IMR-90 (cell line): ENCODE measurements around the gene PRKAR1B. TPM values are rescaled to one million over a fixed set of nuclear protein-coding genes. Genes with fewer than 3 reads are reported as not detected.

Experiments
- ATAC-seq: fragments of 200-7000 bp; cut with Tn5 transposase; 2 replicates; pipeline ENCODE4 v1.9.1; 2020; ENCODE audit warnings: low read depth, mild to moderate bottlenecking, moderate library complexity
- BruUV-seq: library from RNA; stranded (reverse); fragments of 400-500 nt; replicated peaks from 2 replicates; lab custom pipeline; 2021; lab: Mats Ljungman, UMichigan
- CTCF ChIA-PET: fragments of 300-600 bp; formaldehyde crosslinking; extraction: SDS; loops from one replicate; lab custom pipeline; 2021; ENCODE audit warnings: antibody characterized with exemption; lab: Yijun Ruan, JAX
- POLR2A ChIA-PET: fragments of 300-600 bp; sonication (Branson Sonifier 250); formaldehyde crosslinking; loops from one replicate; lab custom pipeline; 2022; ENCODE audit warnings: antibody characterized with exemption; ENCODE audit not compliant: unreplicated experiment; lab: Charles Lee
- DNase-seq: peaks from one replicate; pipeline ENCODE4 v3.0.0; 2013
- H2AFZ ChIP-seq: replicated peaks from 2 replicates; pipeline ENCODE3; 2013; ENCODE audit warnings: low read length, mild to moderate bottlenecking; ENCODE audit not compliant: poor library complexity
- H2AK5ac ChIP-seq: 2 replicates; pipeline ENCODE4 v1.6.1; 2013; ENCODE audit warnings: low read depth, low read length, inconsistent platforms
- H2AK9ac ChIP-seq: replicated peaks from 2 replicates; pipeline ENCODE3; 2013; ENCODE audit warnings: mild to moderate bottlenecking, low read depth, low read length, moderate library complexity; ENCODE audit not compliant: poor library complexity
- H2BK120ac ChIP-seq: 2 replicates; pipeline ENCODE4 v1.6.1; 2013; ENCODE audit warnings: low read depth, low read length, inconsistent platforms
- H2BK15ac ChIP-seq: 3 replicates; pipeline ENCODE4 v1.6.1; 2013; ENCODE audit warnings: low read depth, low read length, inconsistent platforms
- H2BK20ac ChIP-seq: 2 replicates; pipeline ENCODE4 v1.6.1; 2013; ENCODE audit warnings: low read depth, mild to moderate bottlenecking, inconsistent platforms, low read length, moderate library complexity
- H2BK5ac ChIP-seq: 2 replicates; pipeline ENCODE4 v1.6.1; 2013; ENCODE audit warnings: mild to moderate bottlenecking, low read depth, low read length, inconsistent platforms; ENCODE audit not compliant: poor library complexity, severe bottlenecking
- H3K14ac ChIP-seq: replicated peaks from 2 replicates; pipeline ENCODE4 v1.6.1; 2013; ENCODE audit warnings: low read depth, low read length, inconsistent platforms
- H3K18ac ChIP-seq: 2 replicates; pipeline ENCODE4 v1.6.1; 2013; ENCODE audit warnings: low read depth, low read length, control low read depth
- H3K23ac ChIP-seq: 2 replicates; pipeline ENCODE4 v1.6.1; 2013; ENCODE audit warnings: low read depth, low read length, inconsistent platforms
- H3K27ac ChIP-seq: 2 replicates; pipeline ENCODE4 v1.5.1; 2013; ENCODE audit warnings: mild to moderate bottlenecking, control low read depth, low read length; ENCODE audit not compliant: insufficient read depth
- H3K27me3 ChIP-seq: 2 replicates; pipeline ENCODE4 v1.6.1; 2013; ENCODE audit warnings: low read length; ENCODE audit not compliant: control insufficient read depth, insufficient read depth
- H3K36me3 ChIP-seq: 2 replicates; pipeline ENCODE4 v1.6.1; 2013; ENCODE audit warnings: low read length, mixed read lengths; ENCODE audit not compliant: control insufficient read depth, insufficient read depth
- H3K4ac ChIP-seq: 2 replicates; pipeline ENCODE4 v1.6.1; 2013; ENCODE audit warnings: low read depth, low read length, inconsistent platforms
- H3K4me1 ChIP-seq: 2 replicates; pipeline ENCODE4 v1.6.1; 2013; ENCODE audit warnings: low read length, mixed read lengths; ENCODE audit not compliant: control insufficient read depth, insufficient read depth
- H3K4me2 ChIP-seq: 2 replicates; pipeline ENCODE4 v1.6.1; 2013; ENCODE audit warnings: low read depth, mild to moderate bottlenecking, control low read depth, low read length, moderate library complexity
- H3K4me3 ChIP-seq: 2 replicates; pipeline ENCODE4 v1.5.1; 2013; ENCODE audit warnings: low read depth, mild to moderate bottlenecking, control low read depth, low read length, moderate library complexity; ENCODE audit not compliant: insufficient read depth
- H3K56ac ChIP-seq: 2 replicates; pipeline ENCODE4 v1.6.1; 2013; ENCODE audit warnings: low read length, inconsistent platforms; ENCODE audit not compliant: insufficient read depth; ENCODE audit errors: extremely low read depth
- H3K79me1 ChIP-seq, 2 experiments: 2 replicates each; pipeline ENCODE4 v1.6.1; 2013; ENCODE audit warnings: low read length in 2 of 2, inconsistent platforms in 1 of 2, low read depth in 1 of 2
- H3K9ac ChIP-seq: 2 replicates; pipeline ENCODE4 v1.6.1; 2013; ENCODE audit warnings: low read depth, low read length, control low read depth
- H3K9me1 ChIP-seq: 2 replicates; pipeline ENCODE4 v1.6.1; 2013; ENCODE audit warnings: low read length, inconsistent platforms; ENCODE audit not compliant: insufficient read depth
- H3K9me3 ChIP-seq: 2 replicates; pipeline ENCODE4 v1.6.1; 2013; ENCODE audit warnings: low read length; ENCODE audit not compliant: control insufficient read depth, insufficient read depth
- H4K20me1 ChIP-seq: 2 replicates; pipeline ENCODE4 v1.6.1; 2013; ENCODE audit warnings: low read length, inconsistent platforms; ENCODE audit not compliant: insufficient read depth
- H4K5ac ChIP-seq: 2 replicates; pipeline ENCODE4 v1.6.1; 2013; ENCODE audit warnings: mild to moderate bottlenecking, low read depth, low read length, control low read depth
- H4K8ac ChIP-seq, 2 experiments: 2 replicates each; pipeline ENCODE4 v1.6.1; 2013; ENCODE audit warnings: low read depth in 2 of 2, low read length in 2 of 2, control low read depth in 1 of 2, inconsistent platforms in 1 of 2
- H4K91ac ChIP-seq: 2 replicates; pipeline ENCODE4 v1.6.1; 2013; ENCODE audit warnings: low read depth, low read length, inconsistent platforms; ENCODE audit not compliant: insufficient read depth
- BHLHE40 ChIP-seq: fragments of 150-350 bp; IDR thresholded peaks from 2 replicates; pipeline ENCODE4 v1.6.1; 2016; ENCODE audit warnings: mild to moderate bottlenecking, low read depth, low read length
- CEBPB ChIP-seq: IDR thresholded peaks from 2 replicates; pipeline ENCODE4 v1.6.1; 2012; ENCODE audit warnings: low read depth, low read length, improper control_type of control experiment
- CHD1 ChIP-seq: IDR thresholded peaks from 2 replicates; pipeline ENCODE4 v1.6.1; 2012; ENCODE audit warnings: low read depth, low read length, improper control_type of control experiment
- CTCF ChIP-seq: conservative IDR thresholded peaks from 2 replicates; pipeline ENCODE4 v1.5.1; 2012; ENCODE audit warnings: mild to moderate bottlenecking, low read depth, low read length, improper control_type of control experiment
- FOS ChIP-seq: fragments of 150-350 bp; IDR thresholded peaks from 2 replicates; pipeline ENCODE4 v1.6.1; 2016; ENCODE audit warnings: low read depth, low read length
- MAFK ChIP-seq: IDR thresholded peaks from 2 replicates; pipeline ENCODE4 v1.6.1; 2012; ENCODE audit warnings: low read depth, low read length, improper control_type of control experiment
- MAZ ChIP-seq: IDR thresholded peaks from 2 replicates; pipeline ENCODE4 v1.6.1; 2012; ENCODE audit warnings: low read depth, mild to moderate bottlenecking, low read length, improper control_type of control experiment, moderate library complexity, borderline replicate concordance
- MXI1 ChIP-seq: IDR thresholded peaks from 2 replicates; pipeline ENCODE4 v1.6.1; 2012; ENCODE audit warnings: low read depth, mild to moderate bottlenecking, low read length, moderate library complexity, borderline replicate concordance
- NFE2L2 ChIP-seq: fragments of 150-350 bp; IDR thresholded peaks from 2 replicates; pipeline ENCODE4 v1.6.1; 2016; ENCODE audit warnings: low read depth, mild to moderate bottlenecking, low read length
- RFX5 ChIP-seq: IDR thresholded peaks from 2 replicates; pipeline ENCODE4 v1.8.0; 2012; ENCODE audit warnings: low read depth, mild to moderate bottlenecking, low read length, moderate library complexity
- SMC3 ChIP-seq: fragments of 150-350 bp; IDR thresholded peaks from 2 replicates; pipeline ENCODE4 v1.6.1; 2016; ENCODE audit warnings: low read depth, mild to moderate bottlenecking, antibody characterized with exemption, low read length, moderate library complexity
- WGBS, 2 experiments: methylation state at CpG; one replicate each; pipeline versions ENCODE4 v1.1.5 to v1.1.7; 2013; ENCODE audit warnings: missing lambda C conversion rate in 2 of 2; ENCODE audit not compliant: insufficient read length in 1 of 2; ENCODE audit errors: extremely low coverage in 2 of 2; 5-methylcytosine and 5-hydroxymethylcytosine counted together
- dilution Hi-C: fragments of 300-500 bp; cut with HindIII; formaldehyde crosslinking; loops from one replicate; pipeline ENCODE4 v1.14.3; 2018; ENCODE audit warnings: low sequenced_read_pairs; ENCODE audit not compliant: unreplicated experiment
- in situ Hi-C: fragments of 300-500 bp; cut with MboI; formaldehyde crosslinking; loops from 3 replicates; pipeline ENCODE4 v1.14.3; 2019; ENCODE audit warnings: low sequenced_read_pairs, inconsistent platforms, mixed read lengths
- intact Hi-C: fragments of 100-400 bp; cut with micrococcal nuclease; formaldehyde crosslinking; loops from 2 replicates; pipeline ENCODE4 v1.10.0; 2022
- polyA plus RNA-seq, 3 experiments: library from polyadenylated mRNA; depleted of rRNA; stranded (reverse); fragments of >200 nt; gene quantifications; 2 replicates each; pipeline ENCODE4 v1.2.3, GENCODE V29; 2012; ENCODE audit warnings: low replicate concordance in 1 of 3
- total RNA-seq: library from RNA; depleted of rRNA; stranded (reverse); fragments of >200 nt; gene quantifications from 2 replicates; pipeline ENCODE4 v1.2.3, GENCODE V29; 2012
- TF ChIP-seq, protein P1 (sequence below): fragments of 150-350 bp; IDR thresholded peaks from 2 replicates; pipeline ENCODE4 v1.6.1; 2016; ENCODE audit warnings: low read depth, mild to moderate bottlenecking, low read length, moderate library complexity, borderline replicate concordance
- TF ChIP-seq, protein P2 (sequence below): fragments of 150-350 bp; IDR thresholded peaks from 2 replicates; pipeline ENCODE4 v1.6.1; 2017; ENCODE audit warnings: mild to moderate bottlenecking, antibody characterized with exemption, low read length, low read depth

PRKAR1B gene
- total and polyA plus RNA-seq, 2 of the 4 experiments (the other 2 are of a cell fraction), result 15.2 to 20.2 TPM

GRCh38 chr7:518630-519483 lies 208.2 kb downstream of the PRKAR1B start:
- Histone ChIP-seq H3K27ac (no peak overlapping the region; the same call in 1 of the 2 replicates), H3K4me1 (peaks cover 5% of the 10 kb centered on the region), H3K4me3 (peak overlapping the region; percentile 77), H3K9ac (peak overlapping the region; percentile 42; the same call in 1 of the 2 replicates), H2AK5ac (no peak overlapping the region), H4K5ac (no peak overlapping the region), H4K20me1 (no peaks in the 10 kb centered on the region; the same call in 1 of the 2 replicates), H3K56ac (no peak overlapping the region), H2BK120ac (no peak overlapping the region), H3K4me2 (peak overlapping the region; percentile 47), H3K4ac (no peak overlapping the region; the same call in 1 of the 2 replicates), H3K9me3 (no peaks in the 10 kb centered on the region), H3K9me1 (no peaks in the 10 kb centered on the region; the same call in 1 of the 2 replicates), H3K27me3 (peaks cover 32% of the 10 kb centered on the region), H2BK20ac (no peak overlapping the region), H3K23ac (no peak overlapping the region), H2BK5ac (peak overlapping the region; percentile 11), H3K18ac (no peak overlapping the region), H4K8ac (no peak overlapping the region), H3K79me1 (peaks cover 0 to 19% of the 10 kb centered on the region in 2 experiments; a peak in 2 of 4 replicates), H3K36me3 (no peaks in the 10 kb centered on the region), H2BK15ac (no peak overlapping the region), H2AK9ac (peak overlapping the region; percentile 92), H4K91ac (no peak overlapping the region), H2AFZ (peak overlapping the region; percentile 91), H3K14ac (peak overlapping the region; percentile 63; the same call in 1 of the 2 replicates)
- DNase-seq, result peak; percentile 71
- intact Hi-C loops, result loop anchor here (1.0 to 10.0 kb wide), 3 partner anchors 208 to 356 kb away; partner anchors contain the start of genes DNAAF5, GET4 and PRKAR1B
- in situ Hi-C loops, result no loop called here
- ATAC-seq, result peak; percentile 55
- ChIA-PET POLR2A (no interaction called here), CTCF (no interaction called here)
- WGBS, 2 experiments, result 0% methylated on average over 48 of the region's 93 CpGs; no CpG with 5 or more reads in 1 of the 2 experiments
- no TSS peak for BruUV-seq
- dilution Hi-C loops, result no loop called here
- TF ChIP-seq BHLHE40, result no peak
- TF ChIP-seq MXI1, result no peak
- TF ChIP-seq, protein P1, sequence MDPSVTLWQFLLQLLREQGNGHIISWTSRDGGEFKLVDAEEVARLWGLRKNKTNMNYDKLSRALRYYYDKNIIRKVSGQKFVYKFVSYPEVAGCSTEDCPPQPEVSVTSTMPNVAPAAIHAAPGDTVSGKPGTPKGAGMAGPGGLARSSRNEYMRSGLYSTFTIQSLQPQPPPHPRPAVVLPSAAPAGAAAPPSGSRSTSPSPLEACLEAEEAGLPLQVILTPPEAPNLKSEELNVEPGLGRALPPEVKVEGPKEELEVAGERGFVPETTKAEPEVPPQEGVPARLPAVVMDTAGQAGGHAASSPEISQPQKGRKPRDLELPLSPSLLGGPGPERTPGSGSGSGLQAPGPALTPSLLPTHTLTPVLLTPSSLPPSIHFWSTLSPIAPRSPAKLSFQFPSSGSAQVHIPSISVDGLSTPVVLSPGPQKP, result no peak
- TF ChIP-seq FOS, result no peak
- TF ChIP-seq MAZ, result no peak; the same call in 1 of the 2 replicates
- no peak for TF ChIP-seq SMC3
- TF ChIP-seq NFE2L2, result no peak
- no peak; the same call in 1 of the 2 replicates for TF ChIP-seq CTCF
- no peak for TF ChIP-seq MAFK
- no peak for TF ChIP-seq CHD1
- TF ChIP-seq CEBPB, result no peak
- TF ChIP-seq, protein P2, sequence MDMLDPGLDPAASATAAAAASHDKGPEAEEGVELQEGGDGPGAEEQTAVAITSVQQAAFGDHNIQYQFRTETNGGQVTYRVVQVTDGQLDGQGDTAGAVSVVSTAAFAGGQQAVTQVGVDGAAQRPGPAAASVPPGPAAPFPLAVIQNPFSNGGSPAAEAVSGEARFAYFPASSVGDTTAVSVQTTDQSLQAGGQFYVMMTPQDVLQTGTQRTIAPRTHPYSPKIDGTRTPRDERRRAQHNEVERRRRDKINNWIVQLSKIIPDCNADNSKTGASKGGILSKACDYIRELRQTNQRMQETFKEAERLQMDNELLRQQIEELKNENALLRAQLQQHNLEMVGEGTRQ, result no peak
- TF ChIP-seq RFX5, result no peak
